ENCODE data around the gene URB1. TPM values are rescaled to one million over a fixed set of nuclear protein-coding genes. Genes with fewer than 3 reads are reported as not detected.

The URB1 gene
- total RNA-seq, 1 donor from 2014 or later: 11.6 TPM

DNA sequence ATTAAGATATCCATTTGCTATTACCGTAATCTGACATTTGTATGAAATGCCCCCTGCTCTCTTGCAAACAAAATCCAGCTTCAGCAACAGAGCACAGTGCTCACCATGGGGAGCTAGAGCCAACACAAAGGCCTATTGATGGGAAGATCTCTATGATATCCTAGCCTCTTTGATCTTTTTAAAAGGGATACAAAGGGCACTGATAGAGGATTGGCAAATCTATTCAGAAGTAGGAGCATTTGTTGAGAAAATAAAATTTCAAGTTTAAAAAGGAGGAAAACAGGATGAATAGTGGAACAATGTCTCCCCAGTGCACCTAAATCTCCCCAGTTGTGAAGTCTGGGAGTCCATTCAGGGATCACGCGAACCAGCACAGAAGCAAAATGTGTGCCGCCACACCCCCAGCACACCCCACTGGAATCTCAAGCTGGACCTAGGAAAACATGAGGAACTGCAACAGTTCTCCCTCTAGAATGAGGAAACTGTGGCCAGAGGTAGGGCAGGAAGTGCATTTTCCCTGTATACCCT is 62.0 kb downstream of the URB1 start:
- H3K4me3 ChIP-seq (ENCODE audit: low read depth, low read length): no peak overlapping the region
- TF ChIP-seq, protein P1, sequence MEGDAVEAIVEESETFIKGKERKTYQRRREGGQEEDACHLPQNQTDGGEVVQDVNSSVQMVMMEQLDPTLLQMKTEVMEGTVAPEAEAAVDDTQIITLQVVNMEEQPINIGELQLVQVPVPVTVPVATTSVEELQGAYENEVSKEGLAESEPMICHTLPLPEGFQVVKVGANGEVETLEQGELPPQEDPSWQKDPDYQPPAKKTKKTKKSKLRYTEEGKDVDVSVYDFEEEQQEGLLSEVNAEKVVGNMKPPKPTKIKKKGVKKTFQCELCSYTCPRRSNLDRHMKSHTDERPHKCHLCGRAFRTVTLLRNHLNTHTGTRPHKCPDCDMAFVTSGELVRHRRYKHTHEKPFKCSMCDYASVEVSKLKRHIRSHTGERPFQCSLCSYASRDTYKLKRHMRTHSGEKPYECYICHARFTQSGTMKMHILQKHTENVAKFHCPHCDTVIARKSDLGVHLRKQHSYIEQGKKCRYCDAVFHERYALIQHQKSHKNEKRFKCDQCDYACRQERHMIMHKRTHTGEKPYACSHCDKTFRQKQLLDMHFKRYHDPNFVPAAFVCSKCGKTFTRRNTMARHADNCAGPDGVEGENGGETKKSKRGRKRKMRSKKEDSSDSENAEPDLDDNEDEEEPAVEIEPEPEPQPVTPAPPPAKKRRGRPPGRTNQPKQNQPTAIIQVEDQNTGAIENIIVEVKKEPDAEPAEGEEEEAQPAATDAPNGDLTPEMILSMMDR (conservative IDR thresholded peaks at IDR 0.05; ENCODE audit: low read depth, low read length): no peak
- DNase-seq (ENCODE audit: low read depth): no peak

DNA sequence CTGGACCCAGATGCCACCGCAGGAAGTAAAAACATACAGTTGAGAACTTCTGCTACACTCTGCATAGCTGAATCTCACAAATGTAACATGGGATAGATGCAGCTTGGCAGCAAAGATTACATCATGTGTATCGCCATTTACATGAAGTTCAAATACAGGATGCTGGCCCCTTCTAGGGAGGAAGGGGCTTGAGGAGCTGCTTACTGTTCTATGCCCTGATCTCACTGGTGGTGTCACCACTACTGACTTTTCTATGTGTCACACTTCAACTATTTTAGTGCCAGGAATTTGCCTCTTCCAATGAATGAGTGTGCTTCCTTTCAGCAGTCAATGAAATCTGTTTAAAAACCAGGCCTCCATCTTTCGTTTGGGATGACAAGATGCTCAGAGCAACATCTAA is 63.0 kb downstream of the URB1 start:
- DNase-seq (ENCODE audit: low read depth): no peak
- TF ChIP-seq, protein P1 (conservative IDR thresholded peaks at IDR 0.05; ENCODE audit: low read depth, low read length): no peak
- no peak overlapping the region for H3K4me3 ChIP-seq (ENCODE audit: low read depth, low read length)

DNA sequence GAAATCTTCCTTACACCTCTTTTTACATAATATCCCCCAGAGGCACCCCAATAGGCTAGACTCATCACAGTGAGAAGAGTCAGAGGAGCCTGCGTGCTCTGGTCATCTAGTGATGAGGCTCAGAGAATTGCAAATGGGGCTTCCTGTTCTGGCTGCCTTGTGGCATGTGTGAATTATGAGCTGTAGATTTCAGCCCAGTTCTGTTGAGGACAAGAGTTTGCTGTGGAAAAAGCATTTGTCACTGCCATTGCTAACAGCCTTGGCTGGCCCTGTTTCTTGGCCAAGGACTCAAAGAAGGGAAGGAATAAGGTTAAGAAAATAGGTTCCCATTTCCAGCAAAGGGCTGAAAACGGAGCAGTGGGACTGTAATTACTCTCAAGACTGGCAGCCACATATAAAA is 63.5 kb downstream of the URB1 start:
- TF ChIP-seq, protein P1 (conservative IDR thresholded peaks at IDR 0.05; ENCODE audit: low read depth, low read length): no peak
- DNase-seq (ENCODE audit: low read depth): no peak
- no peak overlapping the region for H3K4me3 ChIP-seq (ENCODE audit: low read depth, low read length)

DNA sequence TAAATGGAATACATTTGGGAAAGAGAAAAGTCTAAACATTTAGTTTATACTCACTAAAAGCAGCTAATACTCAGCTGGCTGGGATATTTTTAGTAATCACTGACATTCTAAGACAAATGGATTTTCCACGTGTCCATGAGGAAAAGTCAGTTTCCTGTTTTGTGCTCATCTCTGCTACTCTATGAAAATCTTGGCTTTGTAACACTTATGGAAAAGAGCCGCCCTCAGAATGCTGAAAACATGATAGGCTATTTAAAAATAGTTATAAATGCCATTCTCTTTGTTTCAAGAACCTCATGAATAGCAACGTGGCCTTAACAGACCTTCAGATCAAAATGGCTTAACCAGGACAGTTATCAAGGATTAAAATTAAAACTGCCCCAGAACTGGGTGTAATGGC is 64.2 kb downstream of the URB1 start:
- TF ChIP-seq, protein P1 (conservative IDR thresholded peaks at IDR 0.05; ENCODE audit: low read depth, low read length): no peak
- no peak overlapping the region for H3K4me3 ChIP-seq (ENCODE audit: low read depth, low read length)
- no peak for DNase-seq (ENCODE audit: low read depth)

GRCh38 chr21:32325706-32326105 is 67.1 kb downstream of the URB1 start:
- H3K4me3 ChIP-seq (ENCODE audit: low read depth, low read length): no peak overlapping the region
- TF ChIP-seq, protein P1 (conservative IDR thresholded peaks at IDR 0.05; ENCODE audit: low read depth, low read length): no peak
- no peak for DNase-seq (ENCODE audit: low read depth)

DNA sequence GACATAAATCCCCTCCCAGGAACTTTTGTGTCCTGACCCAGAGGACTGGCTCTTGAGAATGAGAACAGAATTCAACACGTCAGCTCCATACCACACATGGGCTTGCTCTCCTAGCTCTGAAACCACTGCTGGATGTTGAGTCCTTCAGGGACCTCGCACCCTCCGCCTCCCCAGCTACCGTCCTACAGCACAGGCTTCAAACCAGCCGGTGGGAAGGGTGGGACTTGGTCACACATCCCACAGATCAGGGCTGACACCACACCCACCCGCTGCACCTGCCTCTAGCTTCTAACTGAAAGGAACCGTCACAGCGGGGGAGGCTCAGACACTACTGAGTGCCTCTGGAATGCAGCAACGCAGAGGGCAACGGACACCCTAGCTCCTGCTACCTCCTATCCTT is 70.1 kb downstream of the URB1 start:
- DNase-seq (ENCODE audit: low read depth): no peak
- H3K4me3 ChIP-seq (ENCODE audit: low read depth, low read length): no peak overlapping the region
- TF ChIP-seq, protein P1 (conservative IDR thresholded peaks at IDR 0.05; ENCODE audit: low read depth, low read length): no peak

DNA sequence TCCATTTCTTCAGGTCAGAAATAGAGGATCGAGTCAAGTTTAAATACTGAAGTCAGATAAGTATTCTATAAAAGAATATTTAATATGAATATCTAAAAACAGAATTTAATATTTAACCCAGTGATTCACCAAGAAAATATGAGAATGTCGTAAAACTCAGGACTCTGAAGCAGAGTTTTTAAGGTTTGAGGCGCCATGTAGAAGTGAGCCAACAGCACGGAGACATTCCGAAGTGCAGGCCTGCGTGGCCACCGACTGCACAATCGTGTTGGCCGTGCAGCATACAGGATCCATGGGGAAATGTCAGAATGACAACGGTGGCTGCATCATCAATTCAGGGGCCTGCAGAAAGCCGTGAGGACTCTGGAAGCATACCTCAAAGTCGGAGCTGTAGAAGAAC is 70.7 kb downstream of the URB1 start:
- TF ChIP-seq, protein P1 (conservative IDR thresholded peaks at IDR 0.05; ENCODE audit: low read depth, low read length): no peak
- DNase-seq (ENCODE audit: low read depth): no peak
- H3K4me3 ChIP-seq (ENCODE audit: low read depth, low read length): no peak overlapping the region

All from epithelial cell of proximal tubule (primary cell).